NCI-H128 (cell line): ENCODE data around the gene DIS3.
A peak's percentile ranks its signal among the peaks of the same experiment; 100 is the strongest.
"Not testable (repeated sequence)": the region's sequence is repeated elsewhere in the genome, so short reads cannot be mapped to it uniquely, and the experiment has no call there.

Experiments used
- DNase-seq: peaks from one replicate; lab custom pipeline; 2025; ENCODE audit not compliant: unreplicated experiment; lab: John Stamatoyannopoulos, UW

Gene DIS3

DNA sequence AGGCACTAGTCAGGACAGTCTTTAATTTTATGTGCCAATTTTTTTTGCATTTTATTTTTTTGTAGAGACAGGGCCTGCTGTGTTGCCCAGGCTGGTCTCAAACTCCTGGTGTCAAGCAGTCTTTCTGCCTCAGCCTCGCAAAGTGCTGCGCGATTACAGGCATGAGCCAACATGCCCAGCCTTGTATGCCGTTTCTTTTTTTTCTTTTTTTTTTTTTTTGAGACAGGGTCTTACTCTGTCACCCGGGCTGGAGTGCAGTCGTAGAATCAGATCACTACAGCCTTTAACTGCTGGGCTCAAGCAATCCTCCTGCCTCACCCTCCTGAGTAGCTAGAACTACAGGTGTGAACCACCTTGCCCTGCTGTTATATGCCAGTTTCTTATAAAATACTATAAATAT lies 27.6 kb downstream of the DIS3 start:
- DNase-seq, result no peak

GRCh38 chr13:72751220-72751619 lies 30.5 kb downstream of the DIS3 start:
- DNase-seq, result no peak

GRCh38 chr13:72745260-72745659 lies 36.4 kb downstream of the DIS3 start:
- DNase-seq, result no peak

GRCh38 chr13:72740015-72740414 lies 41.7 kb downstream of the DIS3 start:
- DNase-seq, result no peak

DNA sequence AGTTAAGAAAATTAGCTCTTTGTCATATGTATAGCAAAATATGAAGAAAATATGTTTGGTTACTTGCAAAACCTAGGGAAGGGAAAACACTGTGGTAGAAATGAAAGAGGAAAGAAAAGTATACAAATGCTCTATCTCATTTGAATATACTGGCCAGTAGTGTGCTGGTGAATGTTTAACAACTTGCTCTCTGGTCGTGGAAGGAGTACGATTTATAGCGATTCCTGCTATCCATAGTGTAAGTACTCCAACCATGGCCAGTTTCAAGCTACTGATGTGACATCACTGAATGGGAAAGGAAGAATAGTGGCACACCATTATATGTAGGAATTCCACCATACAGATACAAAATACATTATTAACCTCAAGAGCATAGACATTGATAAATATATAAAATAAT lies 44.7 kb downstream of the DIS3 start:
- DNase-seq, result no peak

- no peak for DNase-seq
These were observed 53.5 kb downstream of the DIS3 start for GRCh38 chr13:72728290-72728605.

- DNase-seq, result peak; percentile 92
These were observed 54.0 kb downstream of the DIS3 start, which contains the start of the genes BORA and MZT1 for GRCh38 chr13:72727417-72728289. TSS of gene BORA (plus strand) at chr13:72727923. CDS start at chr13:72728941, 1,018 bp downstream. TSS of gene MZT1 (minus strand) at chr13:72727629. CDS start at chr13:72727602, 27 bp downstream.

- DNase-seq, result no peak
These were observed 54.8 kb downstream of the DIS3 start for GRCh38 chr13:72726726-72727416.

DNA sequence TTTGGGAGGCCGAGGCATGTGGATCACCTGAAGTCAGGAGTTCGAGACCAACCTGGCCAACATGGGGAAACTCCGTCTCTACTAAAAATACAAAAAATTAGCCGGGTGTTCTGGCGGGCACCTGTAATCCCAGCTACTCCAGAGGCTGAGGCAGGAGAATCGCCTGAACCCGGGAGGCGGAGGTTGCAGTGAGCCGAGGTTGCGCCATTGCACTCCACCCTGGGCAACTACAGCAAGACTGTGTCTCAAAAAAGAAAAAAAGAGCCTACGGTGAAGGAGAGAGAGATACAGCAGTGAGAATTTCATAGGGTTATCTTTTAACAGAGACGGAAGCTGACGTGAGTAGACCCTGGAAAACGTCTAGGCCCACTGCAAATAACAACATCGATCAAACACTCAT lies 55.5 kb downstream of the DIS3 start:
- not testable (repeated sequence) for DNase-seq

- no peak for DNase-seq
These were observed 64.9 kb downstream of the DIS3 start for GRCh38 chr13:72716776-72717175.
